Liver (tissue), 9 donors: ENCODE data around the gene FHL5. TPM values are rescaled to one million over a fixed set of nuclear protein-coding genes. Genes with fewer than 3 reads are reported as not detected.

Source experiments
- DNase-seq: peaks from one replicate; pipeline ENCODE4 v3.0.0-alpha.2; 2017; ENCODE audit warnings: low spot score
- H3K27ac ChIP-seq, 2 donors: one replicate each; pipeline ENCODE4 v1.7.0; 2013; ENCODE audit warnings: inconsistent platforms in 2 of 2, low read length in 2 of 2, control low read depth in 1 of 2, low read depth in 1 of 2, mild to moderate bottlenecking in 1 of 2
- H3K27me3 ChIP-seq, 4 donors: one replicate each; pipeline versions ENCODE4 v1.6.1 to v1.7.0; 2013; ENCODE audit warnings: low read length in 3 of 4, inconsistent platforms in 1 of 4, mild to moderate bottlenecking in 1 of 4, moderate library complexity in 1 of 4; ENCODE audit not compliant: control insufficient read depth in 4 of 4, insufficient read depth in 4 of 4
- H3K36me3 ChIP-seq, 4 donors: one replicate each; pipeline versions ENCODE4 v1.6.1 to v1.7.0; 2013; ENCODE audit warnings: low read length in 3 of 4, mild to moderate bottlenecking in 3 of 4, low read depth in 1 of 4, moderate library complexity in 1 of 4; ENCODE audit not compliant: control insufficient read depth in 4 of 4, insufficient read depth in 3 of 4
- H3K4me1 ChIP-seq, 4 donors: one replicate each; pipeline versions ENCODE4 v1.6.1 to v1.7.0; 2013; ENCODE audit warnings: low read length in 3 of 4, mild to moderate bottlenecking in 3 of 4, moderate library complexity in 1 of 4; ENCODE audit not compliant: control insufficient read depth in 4 of 4, insufficient read depth in 4 of 4
- H3K4me3 ChIP-seq, 3 donors: one replicate each; pipeline versions ENCODE4 v1.6.1 to v1.7.0; 2013; ENCODE audit warnings: low read length in 3 of 3, control low read depth in 1 of 3, low read depth in 1 of 3, mild to moderate bottlenecking in 1 of 3
- H3K9ac ChIP-seq, 2 donors: one replicate each; pipeline ENCODE4 v1.7.0; 2013; ENCODE audit warnings: low read length in 2 of 2, mild to moderate bottlenecking in 2 of 2, moderate library complexity in 2 of 2, control low read depth in 1 of 2, low read depth in 1 of 2
- H3K9me3 ChIP-seq, 4 donors: one replicate each; pipeline versions ENCODE4 v1.6.1 to v1.7.0; 2013; ENCODE audit warnings: low read length in 3 of 4; ENCODE audit not compliant: control insufficient read depth in 4 of 4
- ATF3 ChIP-seq: IDR thresholded peaks from 2 replicates; pipeline ENCODE4 v1.6.1; 2016; ENCODE audit warnings: antibody characterized with exemption
- EGR1 ChIP-seq, 2 donors: IDR thresholded peaks; 2 replicates each; pipeline ENCODE4 v1.6.1; 2016 to 2018; ENCODE audit warnings: antibody characterized with exemption in 2 of 2, low read depth in 2 of 2
- FOXA1 ChIP-seq: IDR thresholded peaks from 2 replicates; pipeline ENCODE4 v1.6.1; 2016; ENCODE audit warnings: antibody characterized with exemption
- FOXA2 ChIP-seq: IDR thresholded peaks from 2 replicates; pipeline ENCODE4 v1.6.1; 2016; ENCODE audit warnings: antibody characterized with exemption
- GABPA ChIP-seq, 2 donors: IDR thresholded peaks in 1 of 2; conservative IDR thresholded peaks in 1 of 2; 2 replicates each; pipeline ENCODE4 v1.6.1; 2016; ENCODE audit warnings: antibody characterized with exemption in 2 of 2, mild to moderate bottlenecking in 1 of 2, moderate library complexity in 1 of 2
- HNF4A ChIP-seq, 2 donors: conservative IDR thresholded peaks; 2 replicates each; pipeline ENCODE4 v1.6.1; 2016; ENCODE audit warnings: antibody characterized with exemption in 2 of 2, mild to moderate bottlenecking in 2 of 2
- HNF4G ChIP-seq: IDR thresholded peaks from 2 replicates; pipeline ENCODE4 v1.6.1; 2016; ENCODE audit warnings: antibody characterized with exemption
- JUND ChIP-seq, 2 donors: IDR thresholded peaks; 2 replicates each; pipeline ENCODE4 v1.6.1; 2016; ENCODE audit warnings: antibody characterized with exemption in 2 of 2
- NR2F2 ChIP-seq: IDR thresholded peaks from 2 replicates; pipeline ENCODE4 v1.6.1; 2016; ENCODE audit warnings: antibody characterized with exemption
- RAD21 ChIP-seq, 2 donors: IDR thresholded peaks; 2 replicates each; pipeline ENCODE4 v1.6.1; 2016; ENCODE audit warnings: antibody characterized with exemption in 2 of 2, mild to moderate bottlenecking in 2 of 2
- RXRA ChIP-seq, 2 donors: IDR thresholded peaks; 2 replicates each; pipeline ENCODE4 v1.6.1; 2017 to 2018; ENCODE audit warnings: antibody characterized with exemption in 2 of 2, mild to moderate bottlenecking in 1 of 2
- SP1 ChIP-seq: IDR thresholded peaks from 2 replicates; pipeline ENCODE4 v1.6.1; 2018; ENCODE audit warnings: antibody characterized with exemption, mild to moderate bottlenecking
- TAF1 ChIP-seq: conservative IDR thresholded peaks from 2 replicates; pipeline ENCODE4 v1.6.1; 2016; ENCODE audit warnings: antibody characterized with exemption, mild to moderate bottlenecking
- YY1 ChIP-seq: IDR thresholded peaks from 2 replicates; pipeline ENCODE4 v1.6.1; 2016; ENCODE audit warnings: antibody characterized with exemption, mild to moderate bottlenecking
- WGBS: extraction: QIAGEN DNeasy Blood & Tissue Kit; methylation state at CpG from one replicate; pipeline ENCODE4 v1.1.7; 2013; 5-methylcytosine and 5-hydroxymethylcytosine counted together
- polyA plus RNA-seq, 2 donors: library from polyadenylated mRNA; stranded (reverse) in 1 of 2; unstranded in 1 of 2; fragments of 200-250 nt in 1 of 2; fragments of >200 nt in 1 of 2; fragmentation: Nextera tagmentation in 1 of 2; extraction: Ambion mirVana in 1 of 2; gene quantifications; one replicate each; pipeline versions ENCODE4 v1.2.1 to v1.2.3, GENCODE V29; 2013 to 2015
- total RNA-seq, 2 donors: library from RNA; depleted of rRNA; stranded (reverse); fragments of >200 nt; gene quantifications; one replicate each; pipeline ENCODE4 v1.2.3, GENCODE V29; 2014
- TF ChIP-seq, protein P1 (sequence below): IDR thresholded peaks from 2 replicates; pipeline ENCODE4 v1.6.1; 2016; ENCODE audit warnings: antibody characterized with exemption, mild to moderate bottlenecking
- TF ChIP-seq, protein P2 (sequence below): IDR thresholded peaks from 2 replicates; pipeline ENCODE4 v1.6.1; 2016; ENCODE audit warnings: antibody characterized with exemption
- TF ChIP-seq, protein P3 (sequence below): IDR thresholded peaks from 2 replicates; pipeline ENCODE4 v1.6.1; 2016; ENCODE audit warnings: antibody characterized with exemption
- donor health status: healthy.
- donor health status: healthy.
- donor health status: healthy.
- donor health status: healthy.
- donor health status: healthy.

Gene FHL5
- total and polyA plus RNA-seq, 4 donors = 0.22 to 0.42 (median 0.33) TPM; not detected in 1

- H3K4me3 ChIP-seq = no peak overlapping the region
- no peaks in the 10 kb centered on the region for H3K36me3 ChIP-seq
- H3K9me3 ChIP-seq = no peaks in the 10 kb centered on the region
- H3K27ac ChIP-seq = no peak overlapping the region
- no peak for DNase-seq
- no peaks in the 10 kb centered on the region for H3K4me1 ChIP-seq
- peaks cover 0 to 5% (median 0%) of the 10 kb centered on the region in 4 donors for H3K27me3 ChIP-seq
- TF ChIP-seq YY1 (no peak), FOXA1 (no peak), GABPA (IDR thresholded peaks at IDR 0.05 in 1 of 2, conservative IDR thresholded peaks at IDR 0.05 in 1 of 2) (no peak), SP1 (no peak), JUND (IDR thresholded peaks at IDR 0.05) (no peak), RAD21 (IDR thresholded peaks at IDR 0.05) (no peak), FOXA2 (no peak), RXRA (IDR thresholded peaks at IDR 0.05) (no peak), TAF1 (no peak), HNF4A (conservative IDR thresholded peaks at IDR 0.05) (no peak), EGR1 (IDR thresholded peaks at IDR 0.05; ENCODE audit: low read depth in 2 of 2) (no peak), HNF4G (no peak)
- TF ChIP-seq, protein P1, sequence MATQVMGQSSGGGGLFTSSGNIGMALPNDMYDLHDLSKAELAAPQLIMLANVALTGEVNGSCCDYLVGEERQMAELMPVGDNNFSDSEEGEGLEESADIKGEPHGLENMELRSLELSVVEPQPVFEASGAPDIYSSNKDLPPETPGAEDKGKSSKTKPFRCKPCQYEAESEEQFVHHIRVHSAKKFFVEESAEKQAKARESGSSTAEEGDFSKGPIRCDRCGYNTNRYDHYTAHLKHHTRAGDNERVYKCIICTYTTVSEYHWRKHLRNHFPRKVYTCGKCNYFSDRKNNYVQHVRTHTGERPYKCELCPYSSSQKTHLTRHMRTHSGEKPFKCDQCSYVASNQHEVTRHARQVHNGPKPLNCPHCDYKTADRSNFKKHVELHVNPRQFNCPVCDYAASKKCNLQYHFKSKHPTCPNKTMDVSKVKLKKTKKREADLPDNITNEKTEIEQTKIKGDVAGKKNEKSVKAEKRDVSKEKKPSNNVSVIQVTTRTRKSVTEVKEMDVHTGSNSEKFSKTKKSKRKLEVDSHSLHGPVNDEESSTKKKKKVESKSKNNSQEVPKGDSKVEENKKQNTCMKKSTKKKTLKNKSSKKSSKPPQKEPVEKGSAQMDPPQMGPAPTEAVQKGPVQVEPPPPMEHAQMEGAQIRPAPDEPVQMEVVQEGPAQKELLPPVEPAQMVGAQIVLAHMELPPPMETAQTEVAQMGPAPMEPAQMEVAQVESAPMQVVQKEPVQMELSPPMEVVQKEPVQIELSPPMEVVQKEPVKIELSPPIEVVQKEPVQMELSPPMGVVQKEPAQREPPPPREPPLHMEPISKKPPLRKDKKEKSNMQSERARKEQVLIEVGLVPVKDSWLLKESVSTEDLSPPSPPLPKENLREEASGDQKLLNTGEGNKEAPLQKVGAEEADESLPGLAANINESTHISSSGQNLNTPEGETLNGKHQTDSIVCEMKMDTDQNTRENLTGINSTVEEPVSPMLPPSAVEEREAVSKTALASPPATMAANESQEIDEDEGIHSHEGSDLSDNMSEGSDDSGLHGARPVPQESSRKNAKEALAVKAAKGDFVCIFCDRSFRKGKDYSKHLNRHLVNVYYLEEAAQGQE = no peak
- TF ChIP-seq, protein P2, sequence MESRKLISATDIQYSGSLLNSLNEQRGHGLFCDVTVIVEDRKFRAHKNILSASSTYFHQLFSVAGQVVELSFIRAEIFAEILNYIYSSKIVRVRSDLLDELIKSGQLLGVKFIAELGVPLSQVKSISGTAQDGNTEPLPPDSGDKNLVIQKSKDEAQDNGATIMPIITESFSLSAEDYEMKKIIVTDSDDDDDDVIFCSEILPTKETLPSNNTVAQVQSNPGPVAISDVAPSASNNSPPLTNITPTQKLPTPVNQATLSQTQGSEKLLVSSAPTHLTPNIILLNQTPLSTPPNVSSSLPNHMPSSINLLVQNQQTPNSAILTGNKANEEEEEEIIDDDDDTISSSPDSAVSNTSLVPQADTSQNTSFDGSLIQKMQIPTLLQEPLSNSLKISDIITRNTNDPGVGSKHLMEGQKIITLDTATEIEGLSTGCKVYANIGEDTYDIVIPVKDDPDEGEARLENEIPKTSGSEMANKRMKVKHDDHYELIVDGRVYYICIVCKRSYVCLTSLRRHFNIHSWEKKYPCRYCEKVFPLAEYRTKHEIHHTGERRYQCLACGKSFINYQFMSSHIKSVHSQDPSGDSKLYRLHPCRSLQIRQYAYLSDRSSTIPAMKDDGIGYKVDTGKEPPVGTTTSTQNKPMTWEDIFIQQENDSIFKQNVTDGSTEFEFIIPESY = no peak
- TF ChIP-seq, protein P3, sequence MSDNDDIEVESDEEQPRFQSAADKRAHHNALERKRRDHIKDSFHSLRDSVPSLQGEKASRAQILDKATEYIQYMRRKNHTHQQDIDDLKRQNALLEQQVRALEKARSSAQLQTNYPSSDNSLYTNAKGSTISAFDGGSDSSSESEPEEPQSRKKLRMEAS = no peak
- 88% methylated on average over 1 of the region's 1 CpG for WGBS
- no peak overlapping the region for H3K9ac ChIP-seq
Measured at GRCh38 chr6:96610019-96610418, 47.1 kb downstream of the FHL5 start.

DNA sequence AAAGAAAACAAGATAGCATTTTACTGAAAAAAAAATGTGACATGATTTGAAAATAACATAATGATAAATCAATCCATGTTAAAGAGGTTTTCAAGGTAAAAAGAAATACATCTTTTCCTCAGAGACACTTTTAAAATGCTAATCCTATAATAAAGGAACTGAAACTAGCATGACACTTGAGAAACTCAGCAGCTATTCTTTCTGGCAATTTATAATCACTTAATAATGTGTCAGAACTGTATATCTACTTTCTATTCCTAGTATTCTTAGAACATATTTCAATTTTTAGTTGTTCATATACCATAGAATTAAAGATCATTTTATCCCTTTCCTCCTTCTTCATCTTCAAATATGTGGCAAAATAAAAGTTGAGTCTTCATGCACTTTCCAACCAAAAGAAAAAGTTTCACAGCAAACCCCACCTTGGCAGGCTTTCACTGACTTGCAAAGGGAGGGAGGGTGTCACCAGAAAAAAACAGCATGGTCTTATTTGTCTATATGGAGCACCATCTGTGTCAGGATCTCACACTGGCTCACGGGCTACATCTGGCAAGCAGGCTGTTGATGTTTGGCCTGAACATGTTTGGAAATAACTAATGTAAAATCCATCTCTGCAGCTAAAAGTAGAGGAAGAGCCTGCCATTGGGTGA lies 48.5 kb downstream of the FHL5 start:
- Histone ChIP-seq H3K27ac (no peak overlapping the region), H3K27me3 (peaks cover 0 to 5% (median 0%) of the 10 kb centered on the region in 4 donors), H3K9ac (no peak overlapping the region), H3K4me3 (no peak overlapping the region), H3K36me3 (no peaks in the 10 kb centered on the region), H3K4me1 (no peaks in the 10 kb centered on the region), H3K9me3 (no peaks in the 10 kb centered on the region)
- 69% methylated on average over 1 of the region's 1 CpG for WGBS
- no peak for DNase-seq
- no peak for TF ChIP-seq HNF4A (conservative IDR thresholded peaks at IDR 0.05)
- no peak for TF ChIP-seq NR2F2
- no peak for TF ChIP-seq GABPA (IDR thresholded peaks at IDR 0.05 in 1 of 2, conservative IDR thresholded peaks at IDR 0.05 in 1 of 2)
- TF ChIP-seq FOXA2 = no peak
- TF ChIP-seq SP1 = no peak
- no peak for TF ChIP-seq EGR1 (IDR thresholded peaks at IDR 0.05; ENCODE audit: low read depth in 2 of 2)
- TF ChIP-seq RXRA (IDR thresholded peaks at IDR 0.05) = no peak
- no peak for TF ChIP-seq FOXA1
- TF ChIP-seq JUND (IDR thresholded peaks at IDR 0.05) = no peak
- TF ChIP-seq, protein P1 = no peak
- TF ChIP-seq HNF4G = no peak
- TF ChIP-seq, protein P2 = no peak
- TF ChIP-seq ATF3 = no peak
- TF ChIP-seq YY1 = no peak
- TF ChIP-seq TAF1 = no peak
